ENCODE measurements around the gene CTDSP1. TPM values are rescaled to one million over a fixed set of nuclear protein-coding genes. Genes with fewer than 3 reads are reported as not detected.
A peak's percentile ranks its signal among the peaks of the same experiment; 100 is the strongest.

Gene CTDSP1
- polyA plus RNA-seq, 1 of the 3 experiments (the other 2 are of a cell fraction): 88.0 TPM

DNA sequence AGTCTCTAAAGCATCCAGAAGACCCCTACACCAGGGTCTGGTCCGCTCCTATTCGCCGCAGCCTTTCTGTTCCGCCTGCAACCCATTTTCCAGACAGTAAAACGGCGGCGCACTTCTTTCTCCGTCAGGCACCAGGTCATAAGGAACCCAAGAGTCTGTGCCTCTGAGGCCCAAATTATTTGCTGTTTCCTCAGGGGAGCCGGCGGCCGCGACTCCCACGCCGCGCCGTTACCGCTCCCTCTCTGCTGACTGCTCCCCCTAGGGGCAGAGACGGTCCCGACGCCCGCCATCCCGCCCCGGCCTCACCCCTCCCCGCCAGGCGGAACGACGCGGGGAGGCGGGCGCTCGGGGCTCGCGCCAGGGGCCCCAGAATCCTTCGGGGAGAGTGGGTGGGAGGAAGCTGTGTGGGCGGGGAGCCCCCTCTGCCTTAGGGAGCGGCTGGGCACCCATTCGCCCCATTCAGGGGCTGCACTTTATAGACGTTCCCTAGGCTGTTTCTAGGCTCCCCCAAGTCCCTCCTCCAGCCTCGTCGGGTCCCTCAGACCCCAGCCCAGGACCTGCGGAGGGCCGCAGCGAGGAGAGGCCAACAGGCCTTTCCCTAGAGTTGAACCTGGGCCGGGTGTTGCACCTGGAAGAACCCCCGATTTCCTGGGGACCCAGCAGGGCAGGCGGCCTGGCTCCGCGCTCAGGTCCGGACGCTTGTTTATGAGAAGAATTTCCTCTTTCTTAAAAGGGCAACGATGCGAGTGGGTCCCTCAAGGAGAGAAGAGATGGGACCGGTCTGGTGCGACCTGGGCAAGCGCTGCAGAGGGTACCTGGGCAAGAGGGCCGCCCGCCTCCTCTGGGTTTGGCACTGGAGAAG, 3.6 kb upstream of the CTDSP1 start:
- H3K36me3 ChIP-seq (replicated peaks in 1 of 2; ENCODE audit: control insufficient read depth in 1 of 2, insufficient read depth in 2 of 2, low read length in 1 of 2): no peaks in the 10 kb centered on the region
- peak; percentile 96 for DNase-seq
- ChIA-PET CTCF (interaction anchor here (0.6 to 5.3 kb wide), 32 partner anchors 7 to 610 kb away, joined by 3 to 31 read pairs (median 4); partner anchors contain the start of genes AAMP, CATIP and PNKD), POLR2A (interaction anchor here (0.5 to 1.0 kb wide), 3 partner anchors 72 to 126 kb away, joined by 3 to 4 read pairs (median 3); partner anchors contain the start of genes AAMP and PNKD)
- H3K9me3 ChIP-seq: no peaks in the 10 kb centered on the region
- peak overlapping the region; percentile 88 to 92 for H3K4me3 ChIP-seq (ENCODE audit: low read depth in 2 of 2, low read length in 1 of 2)
- H3K4me1 ChIP-seq (ENCODE audit: control insufficient read depth in 1 of 2, insufficient read depth in 2 of 2, low read depth in 1 of 2, low read length in 1 of 2): peaks cover 15 to 26% of the 10 kb centered on the region in 2 experiments; a peak in 3 of 4 replicates
- H3K27me3 ChIP-seq (ENCODE audit: insufficient read depth): no peaks in the 10 kb centered on the region
- H2AFZ ChIP-seq (ENCODE audit: low read depth): peak overlapping the region; percentile 93
- WGBS (ENCODE audit: low lambda C conversion rate): 3% methylated on average over 22 of the region's 57 CpGs
- no peaks in the 10 kb centered on the region for H3K9me2 ChIP-seq
- peaks cover under 1% of the 10 kb centered on the region; the same call in 1 of the 2 replicates for H4K20me1 ChIP-seq (ENCODE audit: insufficient read depth)
- H3K79me2 ChIP-seq (ENCODE audit: insufficient read depth): peaks cover 24% of the 10 kb centered on the region
- H3F3A ChIP-seq (replicated peaks; ENCODE audit: insufficient read depth): peaks cover 17% of the 10 kb centered on the region
- H3K27ac ChIP-seq (ENCODE audit: low read depth in 2 of 2, low read length in 1 of 2): peak overlapping the region; percentile 95 to 98
- peak overlapping the region; percentile 87 for H3K4me2 ChIP-seq
- peak overlapping the region; percentile 94 for H3K9ac ChIP-seq
- no peak for TF ChIP-seq MEF2A (IDR thresholded peaks at IDR 0.05; ENCODE audit: borderline replicate concordance, low read depth)
- TF ChIP-seq RAD21 (IDR thresholded peaks at IDR 0.05; ENCODE audit: low read length): peak; percentile 67
- no peak for TF ChIP-seq JUND (IDR thresholded peaks at IDR 0.05)
- TF ChIP-seq EP300 (IDR thresholded peaks at IDR 0.05; ENCODE audit: borderline replicate concordance in 1 of 2, low read depth in 1 of 2, low read length in 1 of 2): no peak
- no peak for TF ChIP-seq GABPA (IDR thresholded peaks at IDR 0.05; ENCODE audit: low read depth)
- TF ChIP-seq FOXM1 (IDR thresholded peaks at IDR 0.05; ENCODE audit: low read depth): 0 out of 2 replicates have a peak, but pooled peaks have one; percentile 24
- peak; percentile 91; the same call in 1 of the 2 replicates for TF ChIP-seq SIN3A (IDR thresholded peaks at IDR 0.05; ENCODE audit: borderline replicate concordance, low read depth, low read length)
- 0 out of 2 replicates have a peak, but pooled peaks have one; percentile 67 for TF ChIP-seq MXI1 (IDR thresholded peaks at IDR 0.05; ENCODE audit: low read depth, low read length)
- TF ChIP-seq, protein P1, sequence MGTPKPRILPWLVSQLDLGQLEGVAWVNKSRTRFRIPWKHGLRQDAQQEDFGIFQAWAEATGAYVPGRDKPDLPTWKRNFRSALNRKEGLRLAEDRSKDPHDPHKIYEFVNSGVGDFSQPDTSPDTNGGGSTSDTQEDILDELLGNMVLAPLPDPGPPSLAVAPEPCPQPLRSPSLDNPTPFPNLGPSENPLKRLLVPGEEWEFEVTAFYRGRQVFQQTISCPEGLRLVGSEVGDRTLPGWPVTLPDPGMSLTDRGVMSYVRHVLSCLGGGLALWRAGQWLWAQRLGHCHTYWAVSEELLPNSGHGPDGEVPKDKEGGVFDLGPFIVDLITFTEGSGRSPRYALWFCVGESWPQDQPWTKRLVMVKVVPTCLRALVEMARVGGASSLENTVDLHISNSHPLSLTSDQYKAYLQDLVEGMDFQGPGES (IDR thresholded peaks at IDR 0.05; ENCODE audit: low read depth, low read length): peak; percentile 90
- no peak for TF ChIP-seq EZH2phosphoT487 (IDR thresholded peaks at IDR 0.05; ENCODE audit: borderline replicate concordance, low read depth)
- TF ChIP-seq TAF1 (IDR thresholded peaks at IDR 0.05; ENCODE audit: borderline replicate concordance, low read depth, low read length): no peak
- peak; percentile 69 for TF ChIP-seq POLR2AphosphoS5 (IDR thresholded peaks at IDR 0.05; ENCODE audit: low read depth, low read length)
- TF ChIP-seq, protein P2, sequence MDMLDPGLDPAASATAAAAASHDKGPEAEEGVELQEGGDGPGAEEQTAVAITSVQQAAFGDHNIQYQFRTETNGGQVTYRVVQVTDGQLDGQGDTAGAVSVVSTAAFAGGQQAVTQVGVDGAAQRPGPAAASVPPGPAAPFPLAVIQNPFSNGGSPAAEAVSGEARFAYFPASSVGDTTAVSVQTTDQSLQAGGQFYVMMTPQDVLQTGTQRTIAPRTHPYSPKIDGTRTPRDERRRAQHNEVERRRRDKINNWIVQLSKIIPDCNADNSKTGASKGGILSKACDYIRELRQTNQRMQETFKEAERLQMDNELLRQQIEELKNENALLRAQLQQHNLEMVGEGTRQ (IDR thresholded peaks at IDR 0.05; ENCODE audit: borderline replicate concordance, low read depth, low read length): no peak
- TF ChIP-seq TCF12 (IDR thresholded peaks at IDR 0.05): no peak; the same call in 1 of the 2 replicates
- no peak for TF ChIP-seq FOXJ3 (CRISPR knock-in tag; IDR thresholded peaks at IDR 0.05)
- no peak for TF ChIP-seq NFIC (IDR thresholded peaks at IDR 0.05; ENCODE audit: borderline replicate concordance)
- TF ChIP-seq RFX5 (IDR thresholded peaks at IDR 0.05; ENCODE audit: low read length): no peak
- peak; percentile 66 for TF ChIP-seq CHD2 (IDR thresholded peaks at IDR 0.05; ENCODE audit: low read length, partially characterized antibody)
- TF ChIP-seq NRF1 (IDR thresholded peaks at IDR 0.05; ENCODE audit: low read depth, low read length): no peak
- peak; percentile 44; the same call in 1 of the 2 replicates for TF ChIP-seq TEAD4 (IDR thresholded peaks at IDR 0.05; ENCODE audit: borderline replicate concordance, insufficient read depth)
- TF ChIP-seq, protein P3, sequence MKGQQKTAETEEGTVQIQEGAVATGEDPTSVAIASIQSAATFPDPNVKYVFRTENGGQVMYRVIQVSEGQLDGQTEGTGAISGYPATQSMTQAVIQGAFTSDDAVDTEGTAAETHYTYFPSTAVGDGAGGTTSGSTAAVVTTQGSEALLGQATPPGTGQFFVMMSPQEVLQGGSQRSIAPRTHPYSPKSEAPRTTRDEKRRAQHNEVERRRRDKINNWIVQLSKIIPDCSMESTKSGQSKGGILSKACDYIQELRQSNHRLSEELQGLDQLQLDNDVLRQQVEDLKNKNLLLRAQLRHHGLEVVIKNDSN (IDR thresholded peaks at IDR 0.05; ENCODE audit: borderline replicate concordance, low read depth): peak; percentile 66
- no peak for TF ChIP-seq GATA2 (CRISPR knock-in tag; IDR thresholded peaks at IDR 0.05)
- TF ChIP-seq RCOR1 (IDR thresholded peaks at IDR 0.05; ENCODE audit: low read length): no peak
- no peak for TF ChIP-seq FOSL2 (IDR thresholded peaks at IDR 0.05; ENCODE audit: borderline replicate concordance, low read depth)
- peak; percentile 53 for TF ChIP-seq ELF1 (IDR thresholded peaks at IDR 0.05)
- TF ChIP-seq, protein P4, sequence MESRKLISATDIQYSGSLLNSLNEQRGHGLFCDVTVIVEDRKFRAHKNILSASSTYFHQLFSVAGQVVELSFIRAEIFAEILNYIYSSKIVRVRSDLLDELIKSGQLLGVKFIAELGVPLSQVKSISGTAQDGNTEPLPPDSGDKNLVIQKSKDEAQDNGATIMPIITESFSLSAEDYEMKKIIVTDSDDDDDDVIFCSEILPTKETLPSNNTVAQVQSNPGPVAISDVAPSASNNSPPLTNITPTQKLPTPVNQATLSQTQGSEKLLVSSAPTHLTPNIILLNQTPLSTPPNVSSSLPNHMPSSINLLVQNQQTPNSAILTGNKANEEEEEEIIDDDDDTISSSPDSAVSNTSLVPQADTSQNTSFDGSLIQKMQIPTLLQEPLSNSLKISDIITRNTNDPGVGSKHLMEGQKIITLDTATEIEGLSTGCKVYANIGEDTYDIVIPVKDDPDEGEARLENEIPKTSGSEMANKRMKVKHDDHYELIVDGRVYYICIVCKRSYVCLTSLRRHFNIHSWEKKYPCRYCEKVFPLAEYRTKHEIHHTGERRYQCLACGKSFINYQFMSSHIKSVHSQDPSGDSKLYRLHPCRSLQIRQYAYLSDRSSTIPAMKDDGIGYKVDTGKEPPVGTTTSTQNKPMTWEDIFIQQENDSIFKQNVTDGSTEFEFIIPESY (IDR thresholded peaks at IDR 0.05; ENCODE audit: borderline replicate concordance, low read depth): 0 out of 2 replicates have a peak, but pooled peaks have one; percentile 27
- peak; percentile 54; the same call in 1 of the 2 replicates for TF ChIP-seq YY1 (IDR thresholded peaks at IDR 0.05; ENCODE audit: low read depth)
- peak; percentile 80 for TF ChIP-seq SMC3 (IDR thresholded peaks at IDR 0.05; ENCODE audit: low read depth, low read length)
